ENCODE data around the gene MRGPRF. TPM values are rescaled to one million over a fixed set of nuclear protein-coding genes. Genes with fewer than 3 reads are reported as not detected.

MRGPRF gene
- polyA plus RNA-seq, 1 experiment: 24.4 TPM

- no peak for TF ChIP-seq CTCF (IDR thresholded peaks at IDR 0.05; ENCODE audit: insufficient read depth, low read depth, low read length)
- Histone ChIP-seq H3K36me3 (ENCODE audit: control insufficient read depth, insufficient read depth, low read length) (peaks cover 27% of the 10 kb centered on the region), H3K27me3 (ENCODE audit: control insufficient read depth, insufficient read depth, low read length) (no peaks in the 10 kb centered on the region), H3K4me3 (ENCODE audit: low read depth, low read length) (no peak overlapping the region)
- no peak for DNase-seq (ENCODE audit: low read depth)
- CTCF ChIA-PET: no interaction called here
- POLR2A ChIA-PET: no interaction called here
These were observed 46.9 kb upstream of the MRGPRF start for GRCh38 chr11:69059985-69060384.

- DNase-seq (ENCODE audit: low read depth): no peak
- POLR2A ChIA-PET: no interaction called here
- H3K36me3 ChIP-seq (ENCODE audit: control insufficient read depth, insufficient read depth, low read length): peaks cover 24% of the 10 kb centered on the region
These were observed 46.4 kb upstream of the MRGPRF start for GRCh38 chr11:69059429-69059828.

GRCh38 chr11:69058511-69059270 lies 45.6 kb upstream of the MRGPRF start:
- TF ChIP-seq CTCF (IDR thresholded peaks at IDR 0.05; ENCODE audit: insufficient read depth, low read depth, low read length): no peak
- ChIA-PET CTCF (no interaction called here), POLR2A (no interaction called here)
- Histone ChIP-seq H3K36me3 (ENCODE audit: control insufficient read depth, insufficient read depth, low read length) (peaks cover 24% of the 10 kb centered on the region), H3K27me3 (ENCODE audit: control insufficient read depth, insufficient read depth, low read length) (no peaks in the 10 kb centered on the region), H3K4me3 (ENCODE audit: low read depth, low read length) (no peak overlapping the region)
- DNase-seq (ENCODE audit: low read depth): no peak

More at GRCh38 chr11:69059429-69059828, 46.4 kb upstream of the MRGPRF start:
- H3K4me3 ChIP-seq (ENCODE audit: low read depth, low read length): no peak overlapping the region
- H3K27me3 ChIP-seq (ENCODE audit: control insufficient read depth, insufficient read depth, low read length): no peaks in the 10 kb centered on the region
- CTCF ChIA-PET: no interaction called here
- no peak for TF ChIP-seq CTCF (IDR thresholded peaks at IDR 0.05; ENCODE audit: insufficient read depth, low read depth, low read length)

GRCh38 chr11:69057801-69058200 lies 44.8 kb upstream of the MRGPRF start:
- Histone ChIP-seq H3K36me3 (ENCODE audit: control insufficient read depth, insufficient read depth, low read length) (peaks cover 19% of the 10 kb centered on the region), H3K27me3 (ENCODE audit: control insufficient read depth, insufficient read depth, low read length) (no peaks in the 10 kb centered on the region), H3K4me3 (ENCODE audit: low read depth, low read length) (no peak overlapping the region)
- CTCF ChIA-PET: interaction anchor here (0.6 kb wide), 1 partner anchor 13 kb away, joined by 3 read pairs; no protein-coding TSS in a partner anchor
- no peak for TF ChIP-seq CTCF (IDR thresholded peaks at IDR 0.05; ENCODE audit: insufficient read depth, low read depth, low read length)
- POLR2A ChIA-PET: no interaction called here
- no peak for DNase-seq (ENCODE audit: low read depth)

- Histone ChIP-seq H3K27me3 (ENCODE audit: control insufficient read depth, insufficient read depth, low read length) (no peaks in the 10 kb centered on the region), H3K4me3 (ENCODE audit: low read depth, low read length) (no peak overlapping the region), H3K36me3 (ENCODE audit: control insufficient read depth, insufficient read depth, low read length) (peaks cover 17% of the 10 kb centered on the region)
- ChIA-PET CTCF (interaction anchor here (0.6 kb wide), 1 partner anchor 13 kb away, joined by 3 read pairs; no protein-coding TSS in a partner anchor), POLR2A (no interaction called here)
- DNase-seq (ENCODE audit: low read depth): no peak
- TF ChIP-seq CTCF (IDR thresholded peaks at IDR 0.05; ENCODE audit: insufficient read depth, low read depth, low read length): no peak
These were observed 44.2 kb upstream of the MRGPRF start for GRCh38 chr11:69057236-69057635.

Measured in BJ (cell line).